Liver (tissue), 3 donors: ENCODE data around the gene TNFRSF25.

ENCODE experiments used
- CTCF ChIP-seq: fragments of 150-350 bp; IDR thresholded peaks from 2 replicates; pipeline ENCODE4 v1.5.1; 2017; ENCODE audit warnings: improper control_type of control experiment, low read depth, low read length; ENCODE audit not compliant: missing input control
- JUND ChIP-seq, 2 donors: IDR thresholded peaks; 2 replicates each; pipeline ENCODE4 v1.6.1; 2016; ENCODE audit warnings: antibody characterized with exemption in 2 of 2
- RAD21 ChIP-seq, 2 donors: IDR thresholded peaks; 2 replicates each; pipeline ENCODE4 v1.6.1; 2016; ENCODE audit warnings: antibody characterized with exemption in 2 of 2, mild to moderate bottlenecking in 2 of 2
- YY1 ChIP-seq: IDR thresholded peaks from 2 replicates; pipeline ENCODE4 v1.6.1; 2016; ENCODE audit warnings: antibody characterized with exemption, mild to moderate bottlenecking
- donor health status: healthy.
- donor health status: healthy.

GRCh38 chr1:6467224-6467623 lies 1.3 kb upstream of the TNFRSF25 start:
- no peak for TF ChIP-seq CTCF
- TF ChIP-seq RAD21 (IDR thresholded peaks at IDR 0.05), result no peak
- TF ChIP-seq YY1, result no peak
- TF ChIP-seq JUND (IDR thresholded peaks at IDR 0.05), result no peak
